Smooth muscle cell (in vitro differentiated cells): Measurements from ENCODE around the gene SGSH. TPM values are rescaled to one million over a fixed set of nuclear protein-coding genes. Genes with fewer than 3 reads are reported as not detected.

Experiments
- DNase-seq: peaks from one replicate; lab custom pipeline; 2025; ENCODE audit not compliant: unreplicated experiment; lab: John Stamatoyannopoulos, UW
- H2AFZ ChIP-seq: fragments of 200-600 bp; sonication (generic); 2 replicates; pipeline ENCODE4 v1.6.0; 2016; ENCODE audit warnings: antibody characterized with exemption, low read depth, mild to moderate bottlenecking
- H3F3A ChIP-seq: fragments of 200-600 bp; sonication (generic); 2 replicates; pipeline ENCODE4 v1.6.0; 2017; ENCODE audit warnings: antibody characterized with exemption, low read depth
- H3K27ac ChIP-seq: fragments of 200-600 bp; sonication (generic); 2 replicates; pipeline ENCODE4 v1.5.1; 2016; ENCODE audit warnings: low read depth, mild to moderate bottlenecking
- H3K27me3 ChIP-seq: fragments of 200-600 bp; sonication (generic); 2 replicates; pipeline ENCODE4 v1.6.1; 2016; ENCODE audit warnings: low read depth, mild to moderate bottlenecking
- H3K36me3 ChIP-seq: fragments of 200-600 bp; sonication (generic); 2 replicates; pipeline ENCODE4 v1.5.1; 2016; ENCODE audit warnings: low read depth
- H3K4me1 ChIP-seq: fragments of 200-600 bp; sonication (generic); 2 replicates; pipeline ENCODE4 v1.5.1; 2016; ENCODE audit warnings: low read depth
- H3K4me2 ChIP-seq: fragments of 200-600 bp; sonication (generic); 2 replicates; pipeline ENCODE4 v1.6.0; 2016; ENCODE audit warnings: mild to moderate bottlenecking
- H3K4me3 ChIP-seq: fragments of 200-600 bp; sonication (generic); 2 replicates; pipeline ENCODE4 v1.5.1; 2016; ENCODE audit warnings: mild to moderate bottlenecking
- H3K79me2 ChIP-seq: fragments of 200-600 bp; sonication (generic); 2 replicates; pipeline ENCODE4 v1.6.0; 2016; ENCODE audit warnings: low read depth, mild to moderate bottlenecking
- H3K9ac ChIP-seq: fragments of 200-600 bp; sonication (generic); 2 replicates; pipeline ENCODE4 v1.6.0; 2016; ENCODE audit warnings: low read depth
- H3K9me3 ChIP-seq: fragments of 200-600 bp; sonication (generic); replicated peaks from 2 replicates; pipeline ENCODE4 v1.5.1; 2016; ENCODE audit warnings: low read depth
- H4K20me1 ChIP-seq: fragments of 200-600 bp; sonication (generic); 2 replicates; pipeline ENCODE4 v1.6.0; 2016; ENCODE audit warnings: low read depth
- WGBS: methylation state at CpG from one replicate; pipeline ENCODE4 v1.1.7; 2016; ENCODE audit warnings: low lambda C conversion rate; 5-methylcytosine and 5-hydroxymethylcytosine counted together
- polyA plus RNA-seq: library from polyadenylated mRNA; unstranded; fragments of >200 nt; fragmentation: Nextera tagmentation; extraction: Ambion mirVana; gene quantifications from 2 replicates; pipeline ENCODE4 v1.2.1, GENCODE V29; 2016
- total RNA-seq: library from RNA; depleted of rRNA; stranded (reverse); fragments of >200 nt; gene quantifications from 2 replicates; pipeline ENCODE4 v1.2.3, GENCODE V29; 2014
- TF ChIP-seq, protein P1 (sequence below): fragments of 200-600 bp; sonication (generic); IDR thresholded peaks from 2 replicates; pipeline ENCODE4 v1.5.1; 2017; ENCODE audit warnings: borderline replicate concordance, mild to moderate bottlenecking, antibody characterized with exemption; ENCODE audit not compliant: insufficient read depth, poor library complexity, severe bottlenecking

Gene SGSH
- total and polyA plus RNA-seq, 2 experiments from 2014 or later, result 5.8 to 29.2 TPM

DNA sequence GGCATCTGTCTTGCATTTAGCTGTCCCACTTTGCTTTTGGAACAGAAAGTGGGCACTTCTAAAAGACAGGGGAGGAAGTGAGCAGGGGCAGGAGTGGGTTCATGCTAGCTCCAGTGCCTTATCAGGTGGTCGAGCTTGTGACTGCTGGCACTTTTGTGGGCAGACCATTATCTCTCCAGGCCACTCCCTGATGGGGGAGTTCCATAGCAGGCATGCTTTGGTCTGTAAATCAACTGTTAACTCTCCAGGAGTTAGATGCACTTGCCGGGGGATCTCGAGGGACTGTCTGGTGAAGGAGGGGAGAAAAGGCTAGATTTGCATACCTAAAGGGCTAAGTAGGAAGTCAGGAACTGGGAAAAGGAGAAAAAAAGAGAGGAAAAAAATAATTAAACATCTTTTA is 59.6 kb downstream of the SGSH start:
- no peak overlapping the region for H3K4me3 ChIP-seq
- no peaks in the 10 kb centered on the region for H3F3A ChIP-seq
- TF ChIP-seq, protein P1, sequence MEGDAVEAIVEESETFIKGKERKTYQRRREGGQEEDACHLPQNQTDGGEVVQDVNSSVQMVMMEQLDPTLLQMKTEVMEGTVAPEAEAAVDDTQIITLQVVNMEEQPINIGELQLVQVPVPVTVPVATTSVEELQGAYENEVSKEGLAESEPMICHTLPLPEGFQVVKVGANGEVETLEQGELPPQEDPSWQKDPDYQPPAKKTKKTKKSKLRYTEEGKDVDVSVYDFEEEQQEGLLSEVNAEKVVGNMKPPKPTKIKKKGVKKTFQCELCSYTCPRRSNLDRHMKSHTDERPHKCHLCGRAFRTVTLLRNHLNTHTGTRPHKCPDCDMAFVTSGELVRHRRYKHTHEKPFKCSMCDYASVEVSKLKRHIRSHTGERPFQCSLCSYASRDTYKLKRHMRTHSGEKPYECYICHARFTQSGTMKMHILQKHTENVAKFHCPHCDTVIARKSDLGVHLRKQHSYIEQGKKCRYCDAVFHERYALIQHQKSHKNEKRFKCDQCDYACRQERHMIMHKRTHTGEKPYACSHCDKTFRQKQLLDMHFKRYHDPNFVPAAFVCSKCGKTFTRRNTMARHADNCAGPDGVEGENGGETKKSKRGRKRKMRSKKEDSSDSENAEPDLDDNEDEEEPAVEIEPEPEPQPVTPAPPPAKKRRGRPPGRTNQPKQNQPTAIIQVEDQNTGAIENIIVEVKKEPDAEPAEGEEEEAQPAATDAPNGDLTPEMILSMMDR, result no peak
- no peaks in the 10 kb centered on the region for H3K36me3 ChIP-seq
- no peak overlapping the region for H3K9ac ChIP-seq
- H3K27me3 ChIP-seq, result no peaks in the 10 kb centered on the region
- no peak for DNase-seq
- no peaks in the 10 kb centered on the region for H3K4me1 ChIP-seq
- no peaks in the 10 kb centered on the region for H3K79me2 ChIP-seq
- H2AFZ ChIP-seq, result no peak overlapping the region
- no peaks in the 10 kb centered on the region for H3K9me3 ChIP-seq
- 55% methylated on average over 3 of the region's 3 CpGs for WGBS
- H4K20me1 ChIP-seq, result no peaks in the 10 kb centered on the region
- no peak overlapping the region for H3K27ac ChIP-seq
- no peak overlapping the region for H3K4me2 ChIP-seq

Other genes starting within 250 kb of the SGSH start
- gene TBC1D16, start 184.5 kb downstream of the SGSH start, total RNA-seq, result 17.4 and 26.4 TPM in 2 replicates
- 22.0 and 24.6 TPM in 2 replicates for gene TBC1D16, start 184.5 kb downstream of the SGSH start, polyA plus RNA-seq
- gene CCDC40, start 183.7 kb downstream of the SGSH start, total RNA-seq, result 4.2 and 5.9 TPM in 2 replicates
- 0.81 and 3.6 TPM in 2 replicates for gene CCDC40, start 183.7 kb downstream of the SGSH start, polyA plus RNA-seq
- 36.6 and 37.4 TPM in 2 replicates for gene GAA, start 118.8 kb downstream of the SGSH start, total RNA-seq
- 53.6 and 56.5 TPM in 2 replicates for gene GAA, start 118.8 kb downstream of the SGSH start, polyA plus RNA-seq
- 75.0 and 86.1 TPM in 2 replicates for gene EIF4A3, start 73.2 kb downstream of the SGSH start, total RNA-seq
- 109 and 127 TPM in 2 replicates for gene EIF4A3, start 73.2 kb downstream of the SGSH start, polyA plus RNA-seq
- 1.8 and 3.9 TPM in 2 replicates for gene CARD14, start 50.3 kb downstream of the SGSH start, total RNA-seq
- gene CARD14, start 50.3 kb downstream of the SGSH start, polyA plus RNA-seq, result 1.0 and 3.9 TPM in 2 replicates
- 8.2 and 13.7 TPM in 2 replicates for gene SLC26A11, start 94 bp upstream of the SGSH start, total RNA-seq
- gene SLC26A11, start 94 bp upstream of the SGSH start, polyA plus RNA-seq, result 10.2 and 12.2 TPM in 2 replicates
- 41.9 and 43.0 TPM in 2 replicates for gene RNF213, start 40.5 kb upstream of the SGSH start, total RNA-seq
- 12.8 and 21.4 TPM in 2 replicates for gene RNF213, start 40.5 kb upstream of the SGSH start, polyA plus RNA-seq
- 22.2 and 31.6 TPM in 2 replicates for gene ENDOV, start 194.8 kb upstream of the SGSH start, total RNA-seq
- gene ENDOV, start 194.8 kb upstream of the SGSH start, polyA plus RNA-seq, result 59.7 and 61.7 TPM in 2 replicates